Osteocyte (in vitro differentiated cells): Measurements from ENCODE around the gene TMEM178B. TPM values are rescaled to one million over a fixed set of nuclear protein-coding genes. Genes with fewer than 3 reads are reported as not detected.
"Not testable (repeated sequence)": the region's sequence is repeated elsewhere in the genome, so short reads cannot be mapped to it uniquely, and the experiment has no call there.

Source experiments
- DNase-seq: peaks from one replicate; pipeline ENCODE4 v3.0.0; 2021; ENCODE audit warnings: mixed read lengths; ENCODE audit not compliant: unreplicated experiment; ENCODE audit errors: extremely low spot score
- H3K27ac Mint-ChIP-seq: one replicate; pipeline ENCODE4 v1.8.0; 2021; ENCODE audit warnings: mild to moderate bottlenecking, mixed read lengths; ENCODE audit not compliant: unreplicated experiment
- H3K27me3 Mint-ChIP-seq: one replicate; pipeline ENCODE4 v1.8.0; 2021; ENCODE audit warnings: mixed read lengths; ENCODE audit not compliant: unreplicated experiment
- H3K36me3 Mint-ChIP-seq: one replicate; pipeline ENCODE4 v1.8.0; 2021; ENCODE audit warnings: mixed read lengths; ENCODE audit not compliant: unreplicated experiment
- H3K4me1 Mint-ChIP-seq: one replicate; pipeline ENCODE4 v1.8.0; 2021; ENCODE audit warnings: mixed read lengths; ENCODE audit not compliant: unreplicated experiment
- H3K4me3 Mint-ChIP-seq: one replicate; pipeline ENCODE4 v1.8.0; 2021; ENCODE audit warnings: mild to moderate bottlenecking, moderate library complexity, mixed read lengths; ENCODE audit not compliant: unreplicated experiment
- H3K9me3 Mint-ChIP-seq: one replicate; pipeline ENCODE4 v1.8.0; 2021; ENCODE audit warnings: mixed read lengths; ENCODE audit not compliant: unreplicated experiment
- total RNA-seq: library from RNA; stranded (reverse); gene quantifications from 2 replicates; pipeline ENCODE4 v1.2.1, GENCODE V29; 2021
- TF ChIP-seq, protein P1 (sequence below): fragments of 200-600 bp; sonication (generic); IDR thresholded peaks from 2 replicates; pipeline ENCODE4 v1.5.0; 2021; ENCODE audit warnings: antibody characterized with exemption, mild to moderate bottlenecking, moderate library complexity

The TMEM178B gene
- total RNA-seq, 1 donor from 2014 or later: 0.70 TPM

DNA sequence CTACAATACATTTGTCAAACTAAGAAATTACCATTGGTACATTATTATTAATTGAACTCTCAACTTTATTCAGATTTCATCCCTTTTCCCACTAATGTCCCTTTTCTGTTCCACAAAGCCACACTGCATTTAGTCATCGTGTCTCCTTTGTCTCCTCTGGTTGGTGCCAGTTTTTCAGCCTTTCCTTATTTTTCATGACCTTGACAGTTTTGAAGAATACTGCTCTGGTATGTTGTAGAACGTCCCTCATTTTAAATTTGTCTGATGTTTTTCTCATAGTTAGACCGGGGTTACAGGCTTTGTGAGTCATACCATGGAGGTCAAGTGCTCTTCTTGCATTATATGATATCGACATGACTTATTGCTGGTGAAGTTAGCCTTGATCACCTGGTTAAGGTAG is 304.0 kb downstream of the TMEM178B start:
- H3K36me3 Mint-ChIP-seq: no peaks in the 10 kb centered on the region
- peaks cover 15% of the 10 kb centered on the region for H3K27me3 Mint-ChIP-seq
- H3K4me1 Mint-ChIP-seq: no peaks in the 10 kb centered on the region
- H3K27ac Mint-ChIP-seq: no peak overlapping the region
- TF ChIP-seq, protein P1, sequence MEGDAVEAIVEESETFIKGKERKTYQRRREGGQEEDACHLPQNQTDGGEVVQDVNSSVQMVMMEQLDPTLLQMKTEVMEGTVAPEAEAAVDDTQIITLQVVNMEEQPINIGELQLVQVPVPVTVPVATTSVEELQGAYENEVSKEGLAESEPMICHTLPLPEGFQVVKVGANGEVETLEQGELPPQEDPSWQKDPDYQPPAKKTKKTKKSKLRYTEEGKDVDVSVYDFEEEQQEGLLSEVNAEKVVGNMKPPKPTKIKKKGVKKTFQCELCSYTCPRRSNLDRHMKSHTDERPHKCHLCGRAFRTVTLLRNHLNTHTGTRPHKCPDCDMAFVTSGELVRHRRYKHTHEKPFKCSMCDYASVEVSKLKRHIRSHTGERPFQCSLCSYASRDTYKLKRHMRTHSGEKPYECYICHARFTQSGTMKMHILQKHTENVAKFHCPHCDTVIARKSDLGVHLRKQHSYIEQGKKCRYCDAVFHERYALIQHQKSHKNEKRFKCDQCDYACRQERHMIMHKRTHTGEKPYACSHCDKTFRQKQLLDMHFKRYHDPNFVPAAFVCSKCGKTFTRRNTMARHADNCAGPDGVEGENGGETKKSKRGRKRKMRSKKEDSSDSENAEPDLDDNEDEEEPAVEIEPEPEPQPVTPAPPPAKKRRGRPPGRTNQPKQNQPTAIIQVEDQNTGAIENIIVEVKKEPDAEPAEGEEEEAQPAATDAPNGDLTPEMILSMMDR: no peak
- DNase-seq: peak; percentile 2
- peaks cover 4% of the 10 kb centered on the region for H3K9me3 Mint-ChIP-seq
- no peak overlapping the region for H3K4me3 Mint-ChIP-seq

DNA sequence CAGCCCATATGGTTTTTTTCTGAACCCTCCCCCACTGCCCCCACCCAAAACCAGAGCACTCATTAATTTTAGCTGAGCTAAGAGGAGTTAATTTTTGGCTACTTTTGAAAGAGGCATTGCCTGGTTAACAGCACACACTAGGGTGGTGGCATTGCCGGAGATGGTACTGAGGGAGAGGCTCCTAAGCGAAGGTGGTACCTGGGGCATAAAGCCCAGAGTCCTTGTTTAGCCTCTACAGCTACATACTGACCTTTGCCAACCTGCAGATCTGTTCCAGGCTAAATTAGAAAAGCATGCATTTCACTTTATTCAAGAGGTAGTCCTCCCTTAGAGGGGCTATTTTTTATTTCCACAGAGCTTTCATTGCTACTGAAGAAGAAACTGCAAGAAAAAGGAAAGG is 304.5 kb downstream of the TMEM178B start:
- Mint-ChIP-seq H3K9me3 (peaks cover 4% of the 10 kb centered on the region), H3K4me1 (no peaks in the 10 kb centered on the region), H3K27me3 (peaks cover 15% of the 10 kb centered on the region), H3K36me3 (no peaks in the 10 kb centered on the region), H3K27ac (no peak overlapping the region), H3K4me3 (no peak overlapping the region)
- peak; percentile 11 for DNase-seq
- TF ChIP-seq, protein P1: no peak

DNA sequence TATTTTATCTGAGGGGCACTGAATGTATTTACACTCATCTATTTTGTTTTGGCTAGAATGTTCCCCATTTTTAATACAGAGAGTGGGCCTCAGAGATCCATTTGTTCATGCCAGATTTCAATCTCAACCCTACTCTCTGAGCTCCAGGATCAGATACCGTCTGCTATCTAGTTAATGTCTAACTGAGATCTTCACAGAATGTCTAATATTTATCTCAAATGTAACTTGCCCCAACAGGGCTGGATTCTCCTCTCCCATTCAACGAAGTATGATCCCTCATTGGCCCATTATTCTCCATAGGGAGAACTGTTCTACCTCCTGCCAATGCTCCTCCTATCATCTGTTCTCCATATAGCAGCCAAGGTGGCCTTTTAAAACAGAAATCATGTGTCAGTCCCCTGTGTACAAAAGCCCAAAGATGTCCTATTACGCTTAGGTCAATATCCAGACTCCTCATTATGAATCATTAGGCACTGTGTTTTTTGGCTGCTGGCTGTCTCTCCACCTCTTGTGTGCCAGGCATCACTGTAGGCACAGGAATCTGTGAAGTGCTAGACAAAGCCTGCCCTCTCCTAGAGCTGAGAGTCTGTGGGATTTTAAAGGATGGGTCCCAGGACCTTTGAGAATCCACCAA is 308.0 kb downstream of the TMEM178B start:
- TF ChIP-seq, protein P1: no peak
- H3K27ac Mint-ChIP-seq: no peak overlapping the region
- no peak for DNase-seq
- H3K9me3 Mint-ChIP-seq: no peaks in the 10 kb centered on the region
- no peaks in the 10 kb centered on the region for H3K4me1 Mint-ChIP-seq
- H3K36me3 Mint-ChIP-seq: no peaks in the 10 kb centered on the region
- peaks cover 18% of the 10 kb centered on the region for H3K27me3 Mint-ChIP-seq
- no peak overlapping the region for H3K4me3 Mint-ChIP-seq

- peaks cover 16% of the 10 kb centered on the region for H3K27me3 Mint-ChIP-seq
- not testable (repeated sequence) for DNase-seq, H3K27ac Mint-ChIP-seq, H3K36me3 Mint-ChIP-seq, H3K4me3 Mint-ChIP-seq, H3K9me3 Mint-ChIP-seq, H3K4me1 Mint-ChIP-seq
Measured at GRCh38 chr7:141383356-141383755, 309.5 kb downstream of the TMEM178B start.

DNA sequence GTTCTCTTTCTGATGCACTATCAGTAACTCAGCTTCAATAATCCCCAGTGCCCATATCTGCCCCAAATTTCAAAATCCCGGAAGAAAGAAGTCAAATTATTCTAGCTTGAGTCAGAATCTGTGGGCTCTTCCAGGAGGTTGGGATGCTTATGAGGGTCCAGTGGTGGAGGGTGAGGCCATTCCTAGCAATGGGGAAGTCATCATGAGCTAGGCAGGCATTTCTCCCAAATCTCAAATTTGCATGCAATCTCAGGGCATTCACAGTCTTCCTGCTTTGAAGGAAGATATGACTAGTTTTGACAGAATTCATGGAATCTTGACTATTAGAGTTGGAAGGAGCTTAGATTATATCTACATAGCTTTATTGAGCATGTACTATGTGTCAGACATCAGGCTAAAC is 313.0 kb downstream of the TMEM178B start:
- DNase-seq: no peak
- peaks cover 10% of the 10 kb centered on the region for H3K27me3 Mint-ChIP-seq
- H3K27ac Mint-ChIP-seq: no peak overlapping the region
- no peaks in the 10 kb centered on the region for H3K36me3 Mint-ChIP-seq
- TF ChIP-seq, protein P1: no peak
- no peaks in the 10 kb centered on the region for H3K4me1 Mint-ChIP-seq
- no peaks in the 10 kb centered on the region for H3K9me3 Mint-ChIP-seq
- H3K4me3 Mint-ChIP-seq: no peak overlapping the region
